GM21367 (cell line): ENCODE results near the gene P2RY8.
"Not testable (repeated sequence)": the region's sequence is repeated elsewhere in the genome, so short reads cannot be mapped to it uniquely, and the experiment has no call there.

Experiments
- ATAC-seq: cut with Tn5 transposase; IDR thresholded peaks from one replicate; pipeline ENCODE4 v1.9.1; 2021; ENCODE audit not compliant: unreplicated experiment

P2RY8 gene

GRCh38 chrX:1537031-1537715 lies at the start of gene P2RY8:
P2RY8 (minus strand) TSS chrX:1537185; CDS start chrX:1466558, 70,627 bp downstream.
- ATAC-seq = peak; percentile 59

GRCh38 chrX:1584237-1585011 lies 47.4 kb upstream of the P2RY8 start:
- ATAC-seq = no peak

GRCh38 chrX:1582686-1583437 lies 45.9 kb upstream of the P2RY8 start:
- ATAC-seq = peak; percentile 60

GRCh38 chrX:1581132-1581531 lies 44.1 kb upstream of the P2RY8 start:
- no peak for ATAC-seq

GRCh38 chrX:1578511-1579173 lies 41.7 kb upstream of the P2RY8 start:
- ATAC-seq = no peak

GRCh38 chrX:1577845-1578244 lies 40.9 kb upstream of the P2RY8 start:
- ATAC-seq = no peak

GRCh38 chrX:1576201-1576992 lies 39.4 kb upstream of the P2RY8 start:
- no peak for ATAC-seq

GRCh38 chrX:1574181-1574580 lies 37.2 kb upstream of the P2RY8 start:
- ATAC-seq = not testable (repeated sequence)

GRCh38 chrX:1564750-1565683 lies 28.0 kb upstream of the P2RY8 start:
- no peak for ATAC-seq

GRCh38 chrX:1564077-1564476 lies 27.1 kb upstream of the P2RY8 start:
- ATAC-seq = not testable (repeated sequence)

GRCh38 chrX:1561164-1561563 lies 24.2 kb upstream of the P2RY8 start:
- no peak for ATAC-seq

- no peak for ATAC-seq
These were observed 21.9 kb upstream of the P2RY8 start for GRCh38 chrX:1558761-1559468.

GRCh38 chrX:1557442-1557841 lies 20.5 kb upstream of the P2RY8 start:
- not testable (repeated sequence) for ATAC-seq

- ATAC-seq = no peak
These were observed 18.4 kb upstream of the P2RY8 start for GRCh38 chrX:1555370-1555769.

GRCh38 chrX:1554469-1555210 lies 17.7 kb upstream of the P2RY8 start:
- ATAC-seq = no peak

- ATAC-seq = no peak
These were observed 15.1 kb upstream of the P2RY8 start for GRCh38 chrX:1551959-1552546.

GRCh38 chrX:1546691-1547251 lies 9.8 kb upstream of the P2RY8 start:
- no peak for ATAC-seq
